BE2C (cell line): ENCODE measurements around the gene GLB1L3. TPM values are rescaled to one million over a fixed set of nuclear protein-coding genes. Genes with fewer than 3 reads are reported as not detected.

ENCODE experiments used
- DNase-seq: peaks from one replicate; pipeline ENCODE4 v3.0.0-alpha.2; 2020
- H3K27me3 ChIP-seq: fragments of 250-450 bp; sonication (Bioruptor Pico); 2 replicates; pipeline ENCODE4 v1.5.1; 2020; ENCODE audit warnings: mild to moderate bottlenecking
- H3K36me3 ChIP-seq: fragments of 250-450 bp; sonication (Bioruptor Pico); 2 replicates; pipeline ENCODE4 v1.5.1; 2020; ENCODE audit warnings: mild to moderate bottlenecking
- H3K4me1 ChIP-seq: fragments of 250-450 bp; sonication (Bioruptor Pico); 2 replicates; pipeline ENCODE4 v1.5.1; 2020
- H3K4me3 ChIP-seq: 2 replicates; pipeline ENCODE4 v1.5.1; 2011; ENCODE audit warnings: low read depth, low read length
- H3K9me3 ChIP-seq: fragments of 250-450 bp; sonication (Bioruptor Pico); 2 replicates; pipeline ENCODE4 v1.5.1; 2020
- polyA plus RNA-seq: library from polyadenylated mRNA; unstranded; fragments of >200 nt; gene quantifications from one replicate; pipeline ENCODE4 v1.2.1, GENCODE V29; 2012; ENCODE audit warnings: low read depth, missing spikeins; ENCODE audit not compliant: insufficient read length, insufficient read depth
- TF ChIP-seq, protein P1 (sequence below): IDR thresholded peaks from 2 replicates; pipeline ENCODE4 v1.5.1; 2012; ENCODE audit warnings: mild to moderate bottlenecking, low read depth, low read length

Gene GLB1L3, protein sequence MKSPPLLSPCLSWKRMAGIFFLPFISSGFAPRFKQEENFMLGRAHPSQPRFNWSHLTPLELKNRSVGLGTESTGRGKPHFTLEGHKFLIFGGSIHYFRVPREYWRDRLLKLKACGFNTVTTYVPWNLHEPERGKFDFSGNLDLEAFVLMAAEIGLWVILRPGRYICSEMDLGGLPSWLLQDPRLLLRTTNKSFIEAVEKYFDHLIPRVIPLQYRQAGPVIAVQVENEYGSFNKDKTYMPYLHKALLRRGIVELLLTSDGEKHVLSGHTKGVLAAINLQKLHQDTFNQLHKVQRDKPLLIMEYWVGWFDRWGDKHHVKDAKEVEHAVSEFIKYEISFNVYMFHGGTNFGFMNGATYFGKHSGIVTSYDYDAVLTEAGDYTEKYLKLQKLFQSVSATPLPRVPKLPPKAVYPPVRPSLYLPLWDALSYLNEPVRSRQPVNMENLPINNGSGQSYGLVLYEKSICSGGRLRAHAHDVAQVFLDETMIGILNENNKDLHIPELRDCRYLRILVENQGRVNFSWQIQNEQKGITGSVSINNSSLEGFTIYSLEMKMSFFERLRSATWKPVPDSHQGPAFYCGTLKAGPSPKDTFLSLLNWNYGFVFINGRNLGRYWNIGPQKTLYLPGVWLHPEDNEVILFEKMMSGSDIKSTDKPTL
- not detected for polyA plus RNA-seq

DNA sequence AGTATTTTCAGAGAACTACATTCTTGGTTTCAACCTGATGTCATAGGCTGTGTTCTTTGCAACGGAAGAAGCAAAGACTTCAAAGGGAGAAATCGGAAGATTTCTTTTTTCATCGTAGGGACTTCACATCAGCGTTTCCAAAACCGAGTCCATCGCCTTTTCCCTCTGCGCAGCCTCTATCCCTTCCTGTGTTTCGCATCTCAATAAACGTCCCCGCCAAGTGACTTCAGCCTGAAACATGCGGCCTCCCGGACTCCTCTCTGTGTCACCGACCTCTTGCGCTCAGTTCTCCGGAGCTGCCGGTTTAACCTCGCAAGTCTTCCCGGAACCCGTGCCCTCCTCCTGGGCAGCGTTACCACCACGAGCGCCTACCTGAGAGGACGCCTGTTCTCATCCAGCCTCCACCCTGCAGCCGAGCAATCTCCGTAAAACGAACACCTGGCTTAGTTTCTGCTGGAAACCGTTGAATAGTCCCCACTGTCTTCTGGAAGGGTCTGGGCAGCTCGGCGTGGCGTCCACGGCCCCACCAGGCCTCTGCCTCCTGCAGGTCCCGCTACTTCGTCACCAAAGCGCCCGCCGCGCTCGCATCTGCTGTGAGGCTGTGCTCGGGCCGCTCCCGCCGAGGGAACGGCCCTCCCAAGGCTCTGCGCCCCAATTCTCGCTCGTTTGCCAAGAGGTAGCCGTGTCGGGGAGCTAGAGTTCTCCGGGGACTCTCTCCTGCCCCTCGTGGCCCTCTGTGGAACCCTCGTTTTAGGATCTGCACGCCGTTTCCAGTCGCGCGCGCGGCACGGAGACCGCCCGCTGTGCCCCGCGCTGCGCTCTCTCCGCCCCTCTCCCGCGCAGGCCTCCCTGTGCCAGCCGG, at the start of gene GLB1L3:
GLB1L3 (plus strand) TSS at position 846 of the 862 bp plus-strand sequence. CDS start 362 bp downstream, outside the sequence.
- Histone ChIP-seq H3K4me3 (no peak within 1 kb of the TSS; the same call in 1 of the 2 replicates), H3K36me3 (no peaks in the 10 kb centered on the region), H3K9me3 (no peaks in the 10 kb centered on the region), H3K27me3 (peaks cover 89% of the 10 kb centered on the region), H3K4me1 (no peaks in the 10 kb centered on the region)
- TF ChIP-seq, protein P1, sequence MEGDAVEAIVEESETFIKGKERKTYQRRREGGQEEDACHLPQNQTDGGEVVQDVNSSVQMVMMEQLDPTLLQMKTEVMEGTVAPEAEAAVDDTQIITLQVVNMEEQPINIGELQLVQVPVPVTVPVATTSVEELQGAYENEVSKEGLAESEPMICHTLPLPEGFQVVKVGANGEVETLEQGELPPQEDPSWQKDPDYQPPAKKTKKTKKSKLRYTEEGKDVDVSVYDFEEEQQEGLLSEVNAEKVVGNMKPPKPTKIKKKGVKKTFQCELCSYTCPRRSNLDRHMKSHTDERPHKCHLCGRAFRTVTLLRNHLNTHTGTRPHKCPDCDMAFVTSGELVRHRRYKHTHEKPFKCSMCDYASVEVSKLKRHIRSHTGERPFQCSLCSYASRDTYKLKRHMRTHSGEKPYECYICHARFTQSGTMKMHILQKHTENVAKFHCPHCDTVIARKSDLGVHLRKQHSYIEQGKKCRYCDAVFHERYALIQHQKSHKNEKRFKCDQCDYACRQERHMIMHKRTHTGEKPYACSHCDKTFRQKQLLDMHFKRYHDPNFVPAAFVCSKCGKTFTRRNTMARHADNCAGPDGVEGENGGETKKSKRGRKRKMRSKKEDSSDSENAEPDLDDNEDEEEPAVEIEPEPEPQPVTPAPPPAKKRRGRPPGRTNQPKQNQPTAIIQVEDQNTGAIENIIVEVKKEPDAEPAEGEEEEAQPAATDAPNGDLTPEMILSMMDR: peak; percentile 25; the same call in 1 of the 2 replicates
- DNase-seq: peak; percentile 28

DNA sequence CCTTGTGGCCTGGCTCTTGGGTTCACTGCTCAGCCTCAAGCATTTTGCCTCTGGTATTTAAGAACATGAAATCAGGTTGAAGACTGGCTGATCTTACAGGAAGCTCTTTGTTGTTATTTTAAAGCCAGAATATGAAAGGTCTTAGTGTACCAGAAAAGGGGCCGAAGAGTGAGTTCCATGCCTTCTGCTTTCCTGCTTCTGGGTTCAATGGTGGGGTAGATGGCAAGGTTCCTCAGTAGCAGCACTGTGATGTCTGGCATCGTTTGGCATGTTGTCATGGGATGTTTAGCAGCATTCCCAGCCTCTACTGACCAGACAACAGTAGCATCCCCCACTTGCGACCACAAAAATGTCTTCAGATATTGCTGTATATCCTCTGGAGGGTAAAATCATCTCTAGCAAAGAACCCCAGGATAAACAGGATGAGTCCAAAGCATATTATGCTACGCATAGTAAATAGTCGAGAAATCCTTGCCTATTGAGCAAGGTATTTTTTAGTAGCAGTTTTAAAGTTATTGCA, 49.3 kb upstream of the GLB1L3 start:
- Histone ChIP-seq H3K36me3 (no peaks in the 10 kb centered on the region; the same call in 1 of the 2 replicates), H3K27me3 (no peaks in the 10 kb centered on the region), H3K9me3 (no peaks in the 10 kb centered on the region), H3K4me1 (peaks cover 21% of the 10 kb centered on the region), H3K4me3 (peak overlapping the region; percentile 90)
- TF ChIP-seq, protein P1: no peak
- no peak for DNase-seq

DNA sequence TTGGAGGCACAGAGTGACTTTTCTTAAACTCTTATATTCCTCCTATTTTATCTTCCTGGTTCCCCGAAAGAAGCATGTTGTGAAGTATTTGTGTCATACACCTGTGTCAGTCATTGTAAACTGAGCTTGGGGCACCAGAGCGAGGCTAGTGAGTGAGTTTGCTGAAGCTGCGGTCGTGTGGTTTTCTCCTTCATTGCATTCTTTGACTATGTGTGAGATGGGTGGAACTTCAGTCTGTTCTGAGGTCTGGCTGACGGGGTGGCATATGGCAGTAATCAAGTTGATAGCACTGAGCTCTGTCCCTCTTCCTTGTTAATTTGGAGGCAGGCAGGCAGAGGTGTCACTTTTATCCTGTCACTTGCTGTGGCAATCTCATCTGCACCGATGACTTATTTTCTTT, 47.6 kb upstream of the GLB1L3 start:
- H3K4me3 ChIP-seq: no peak overlapping the region
- 0 out of 2 replicates have a peak, but pooled peaks cover 3% of the 10 kb centered on the region for H3K36me3 ChIP-seq
- H3K9me3 ChIP-seq: no peaks in the 10 kb centered on the region
- no peaks in the 10 kb centered on the region for H3K27me3 ChIP-seq
- TF ChIP-seq, protein P1: no peak
- no peak for DNase-seq
- H3K4me1 ChIP-seq: peaks cover 22% of the 10 kb centered on the region

DNA sequence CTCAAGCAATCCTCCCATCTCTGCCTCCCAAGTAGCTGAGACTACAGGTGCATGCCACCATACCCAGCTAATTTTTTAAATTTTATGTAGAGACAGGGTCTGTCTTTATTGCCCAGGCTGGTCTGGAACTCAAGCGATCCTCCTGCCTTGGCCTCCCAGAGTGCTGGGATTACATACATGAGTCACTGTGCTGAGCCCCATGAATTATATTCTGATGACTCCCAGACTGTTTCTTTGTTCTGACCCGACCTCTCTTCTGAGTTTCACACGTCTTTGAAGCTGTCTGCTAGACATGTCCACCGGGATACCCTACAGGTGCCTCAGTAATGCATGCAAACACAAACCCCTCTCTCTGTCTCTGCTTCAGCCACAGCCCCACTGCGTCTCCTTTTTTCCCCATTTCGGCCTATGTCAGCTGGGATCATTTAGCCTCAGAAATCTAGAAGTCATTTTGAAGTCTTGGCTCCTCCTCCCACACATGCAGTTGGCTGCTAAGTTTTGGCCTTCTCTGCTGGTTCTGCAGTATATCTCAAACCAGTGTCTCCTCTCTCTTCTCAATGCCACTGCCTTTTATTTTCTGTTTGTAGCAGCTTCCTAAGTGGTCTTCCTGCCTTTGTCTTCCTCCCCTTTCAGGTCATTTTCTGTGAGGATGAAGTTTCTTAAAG, 46.9 kb upstream of the GLB1L3 start:
- Histone ChIP-seq H3K27me3 (no peaks in the 10 kb centered on the region), H3K36me3 (0 out of 2 replicates have a peak, but pooled peaks cover 3% of the 10 kb centered on the region), H3K9me3 (no peaks in the 10 kb centered on the region), H3K4me3 (no peak overlapping the region), H3K4me1 (peaks cover 22% of the 10 kb centered on the region)
- no peak for DNase-seq
- TF ChIP-seq, protein P1: no peak

DNA sequence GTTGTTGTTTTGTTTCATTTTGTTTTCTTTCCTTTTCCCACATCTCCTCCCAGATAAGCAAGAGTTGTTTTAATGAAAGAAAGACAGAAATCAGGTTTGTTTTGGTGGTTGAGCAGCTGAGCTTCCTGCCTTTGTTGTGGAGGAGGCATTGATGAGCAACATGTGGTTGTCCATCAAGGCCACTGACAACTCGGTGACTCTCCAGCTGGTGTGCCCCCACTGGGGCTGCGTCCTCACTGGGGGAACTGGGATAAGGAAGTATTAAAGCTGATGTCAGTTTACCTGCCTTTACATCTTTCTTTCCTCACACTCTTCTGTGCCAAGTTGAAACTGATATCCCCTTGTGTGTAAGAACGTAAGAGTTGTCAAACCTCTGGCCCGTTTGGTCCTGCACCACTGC, 45.8 kb upstream of the GLB1L3 start:
- Histone ChIP-seq H3K4me3 (no peak overlapping the region), H3K4me1 (peaks cover 22% of the 10 kb centered on the region), H3K9me3 (no peaks in the 10 kb centered on the region), H3K27me3 (no peaks in the 10 kb centered on the region), H3K36me3 (peaks cover 10% of the 10 kb centered on the region)
- TF ChIP-seq, protein P1: no peak
- no peak for DNase-seq
